AG04450 (cell line): ENCODE measurements around the gene RFFL. TPM values are rescaled to one million over a fixed set of nuclear protein-coding genes. Genes with fewer than 3 reads are reported as not detected.
A peak's percentile ranks its signal among the peaks of the same experiment; 100 is the strongest.

Experiments used
- CTCF ChIA-PET: fragments of 300-600, 350-600 bp; formaldehyde crosslinking; extraction: SDS; loops from one replicate; lab custom pipeline; 2022; ENCODE audit warnings: antibody characterized with exemption, inconsistent platforms; lab: Charles Lee
- POLR2A ChIA-PET: fragments of 350-600 bp; formaldehyde crosslinking; extraction: SDS; loops from one replicate; lab custom pipeline; 2021; ENCODE audit warnings: antibody characterized with exemption, inconsistent platforms; lab: Yijun Ruan, JAX
- DNase-seq: peaks from one replicate; pipeline ENCODE4 v3.0.0-alpha.2; 2011; ENCODE audit warnings: low read depth, low spot score
- H3K27ac ChIP-seq: one replicate; pipeline ENCODE4 v1.5.1; 2012; ENCODE audit warnings: low read depth, low read length, control low read depth
- H3K27me3 ChIP-seq: one replicate; pipeline ENCODE4 v1.6.0; 2012; ENCODE audit warnings: low read length; ENCODE audit not compliant: control insufficient read depth, insufficient read depth
- H3K4me3 ChIP-seq: 2 replicates; pipeline ENCODE4 v1.5.1; 2011; ENCODE audit warnings: mild to moderate bottlenecking, low read depth, low read length, control low read depth
- H3K9me3 ChIP-seq: 2 replicates; pipeline ENCODE4 v1.5.1; 2012; ENCODE audit warnings: low read length; ENCODE audit not compliant: control insufficient read depth, insufficient read depth
- polyA plus RNA-seq: library from polyadenylated mRNA; depleted of rRNA; stranded (reverse); fragments of >200 nt; gene quantifications from 2 replicates; pipeline ENCODE4 v1.2.3, GENCODE V29; 2011; rRNA removed
- small RNA-seq: library from RNA; depleted of rRNA; stranded (forward); fragments of <200 nt; gene quantifications from one replicate; pipeline ENCODE3, GENCODE V24; 2012; ENCODE audit warnings: low read depth; ENCODE audit not compliant: insufficient read length
- TF ChIP-seq, protein P1 (sequence below): IDR thresholded peaks from 2 replicates; pipeline ENCODE4 v1.5.1; 2011; ENCODE audit warnings: low read depth, low read length, control low read depth, inconsistent platforms

Gene RFFL
- polyA plus RNA-seq, 1 experiment = 11.0 TPM

- DNase-seq = no peak
- H3K4me3 ChIP-seq = no peak overlapping the region
- H3K27ac ChIP-seq = no peak overlapping the region
- ChIA-PET CTCF (no interaction called here), POLR2A (no interaction called here)
- TF ChIP-seq, protein P1, sequence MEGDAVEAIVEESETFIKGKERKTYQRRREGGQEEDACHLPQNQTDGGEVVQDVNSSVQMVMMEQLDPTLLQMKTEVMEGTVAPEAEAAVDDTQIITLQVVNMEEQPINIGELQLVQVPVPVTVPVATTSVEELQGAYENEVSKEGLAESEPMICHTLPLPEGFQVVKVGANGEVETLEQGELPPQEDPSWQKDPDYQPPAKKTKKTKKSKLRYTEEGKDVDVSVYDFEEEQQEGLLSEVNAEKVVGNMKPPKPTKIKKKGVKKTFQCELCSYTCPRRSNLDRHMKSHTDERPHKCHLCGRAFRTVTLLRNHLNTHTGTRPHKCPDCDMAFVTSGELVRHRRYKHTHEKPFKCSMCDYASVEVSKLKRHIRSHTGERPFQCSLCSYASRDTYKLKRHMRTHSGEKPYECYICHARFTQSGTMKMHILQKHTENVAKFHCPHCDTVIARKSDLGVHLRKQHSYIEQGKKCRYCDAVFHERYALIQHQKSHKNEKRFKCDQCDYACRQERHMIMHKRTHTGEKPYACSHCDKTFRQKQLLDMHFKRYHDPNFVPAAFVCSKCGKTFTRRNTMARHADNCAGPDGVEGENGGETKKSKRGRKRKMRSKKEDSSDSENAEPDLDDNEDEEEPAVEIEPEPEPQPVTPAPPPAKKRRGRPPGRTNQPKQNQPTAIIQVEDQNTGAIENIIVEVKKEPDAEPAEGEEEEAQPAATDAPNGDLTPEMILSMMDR = no peak
- no peaks in the 10 kb centered on the region for H3K27me3 ChIP-seq
- H3K9me3 ChIP-seq = no peaks in the 10 kb centered on the region
Observed at GRCh38 chr17:34974179-34974578, 89.3 kb downstream of the RFFL start.

DNA sequence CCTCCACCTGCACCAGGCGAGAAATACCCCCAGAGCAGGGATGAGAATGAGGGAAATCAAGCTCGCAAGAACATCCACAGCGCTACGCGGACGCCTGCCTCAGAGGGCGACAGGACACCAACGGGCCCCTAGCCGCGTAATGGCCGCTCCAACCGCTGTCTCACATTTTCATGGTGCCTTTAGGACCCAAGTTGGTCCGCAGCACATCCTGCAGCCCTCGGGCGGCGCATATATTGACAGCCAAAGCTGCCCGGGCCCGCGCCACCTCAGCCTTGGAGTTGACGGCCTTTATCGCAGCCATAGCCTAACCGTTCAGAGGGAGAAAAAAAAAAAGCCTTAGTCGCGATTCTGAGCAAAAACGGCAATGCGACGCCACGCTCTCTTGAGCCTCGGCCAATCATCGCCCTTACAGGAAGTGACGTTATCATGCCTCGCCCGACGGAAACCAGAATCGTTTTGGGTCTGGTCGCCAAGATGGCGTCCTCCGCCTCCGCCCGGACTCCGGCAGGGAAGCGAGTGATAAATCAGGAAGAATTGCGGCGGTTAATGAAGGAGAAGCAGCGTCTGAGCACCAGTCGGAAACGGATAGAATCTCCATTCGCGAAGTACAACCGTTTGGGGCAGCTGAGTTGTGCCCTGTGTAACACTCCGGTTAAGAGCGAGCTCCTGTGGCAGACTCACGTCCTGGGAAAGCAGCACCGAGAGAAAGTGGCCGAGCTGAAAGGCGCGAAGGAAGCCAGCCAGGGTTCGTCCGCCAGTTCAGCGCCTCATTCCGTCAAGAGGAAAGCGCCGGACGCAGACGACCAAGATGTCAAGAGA, 102.2 kb downstream of the RFFL start, which contains the start of the genes CCT6B and ZNF830:
CCT6B (minus strand) TSS at position 368 of the 819 bp plus-strand sequence; CDS start at position 301, 67 bp downstream.
ZNF830 (plus strand) TSS at position 448 of the 819 bp plus-strand sequence; CDS start at position 475, 27 bp downstream.
- TF ChIP-seq, protein P1 = no peak
- H3K4me3 ChIP-seq = peak within 1 kb of the TSS; percentile 100
- ChIA-PET CTCF (interaction anchor here (1.2 kb wide), 1 partner anchor 128 kb away, joined by 4 read pairs; no protein-coding TSS in a partner anchor), POLR2A (interaction anchor here (1.0 kb wide), 2 partner anchors 19 to 166 kb away, joined by 3 to 5 read pairs; partner anchors contain the start of gene LIG3)
- DNase-seq = peak; percentile 86
- peaks cover 3% of the 10 kb centered on the region for H3K27me3 ChIP-seq
- H3K27ac ChIP-seq = peak within 1 kb of the TSS; percentile 85
- no peaks in the 10 kb centered on the region; the same call in 1 of the 2 replicates for H3K9me3 ChIP-seq

DNA sequence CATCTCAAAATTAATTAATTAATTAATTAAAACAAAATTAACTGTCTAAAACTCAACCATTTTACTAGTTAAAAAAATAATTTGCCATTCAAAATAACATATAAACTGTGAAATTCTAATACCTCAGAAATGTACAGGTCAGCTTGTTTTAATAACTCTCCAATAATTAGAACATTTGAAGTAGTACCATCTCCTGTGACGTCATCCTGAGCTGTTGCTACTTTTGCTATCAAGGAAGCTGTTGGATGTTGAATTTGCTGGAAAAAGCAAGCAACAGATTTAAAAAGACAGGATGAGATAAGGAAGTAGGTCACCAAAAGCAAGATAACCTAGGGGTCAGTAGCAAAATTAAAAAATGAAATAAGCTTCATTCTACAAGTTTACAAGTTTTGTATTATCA, 105.1 kb downstream of the RFFL start:
- no peak overlapping the region for H3K4me3 ChIP-seq
- DNase-seq = no peak
- ChIA-PET CTCF (interaction anchor here (1.5 kb wide), 1 partner anchor 131 kb away, joined by 4 read pairs; no protein-coding TSS in a partner anchor), POLR2A (no interaction called here)
- TF ChIP-seq, protein P1 = no peak
- H3K27ac ChIP-seq = no peak overlapping the region
- peaks cover 3% of the 10 kb centered on the region for H3K27me3 ChIP-seq
- H3K9me3 ChIP-seq = no peaks in the 10 kb centered on the region; the same call in 1 of the 2 replicates

Small RNA genes lying within 50 kb of the gene (small RNA-seq; reads per million reads assigned to genes)
- gene AC004223.1 (not detected), gene RNU6-840P (not detected)

Other genes starting within 250 kb of the RFFL start
- gene CCT6B, start 102.2 kb downstream of the RFFL start, polyA plus RNA-seq = 1.9 and 2.3 TPM in 2 replicates
- 6.9 and 9.4 TPM in 2 replicates for gene ZNF830, start 102.2 kb downstream of the RFFL start, polyA plus RNA-seq
- gene LIG3, start 83.2 kb downstream of the RFFL start, polyA plus RNA-seq = 32.6 and 34.2 TPM in 2 replicates
- gene RAD51D, start 56.2 kb upstream of the RFFL start, polyA plus RNA-seq = 14.3 and 15.1 TPM in 2 replicates
- 0.09 TPM in 1 of 2 replicates, not detected in the other for gene FNDC8, start 57.9 kb upstream of the RFFL start, polyA plus RNA-seq
- 10.5 and 14.0 TPM in 2 replicates for gene NLE1, start 78.6 kb upstream of the RFFL start, polyA plus RNA-seq
- gene UNC45B, start 84.1 kb upstream of the RFFL start, polyA plus RNA-seq = not detected in 2 replicates
- gene SLC35G3, start 130.7 kb upstream of the RFFL start, polyA plus RNA-seq = not detected in 2 replicates
- gene SLFN5, start 179.4 kb upstream of the RFFL start, polyA plus RNA-seq = 64.2 and 69.0 TPM in 2 replicates